ENCODE results near the gene GCDH.
"Not testable (repeated sequence)": the region's sequence is repeated elsewhere in the genome, so short reads cannot be mapped to it uniquely, and the experiment has no call there.

The GCDH gene

DNA sequence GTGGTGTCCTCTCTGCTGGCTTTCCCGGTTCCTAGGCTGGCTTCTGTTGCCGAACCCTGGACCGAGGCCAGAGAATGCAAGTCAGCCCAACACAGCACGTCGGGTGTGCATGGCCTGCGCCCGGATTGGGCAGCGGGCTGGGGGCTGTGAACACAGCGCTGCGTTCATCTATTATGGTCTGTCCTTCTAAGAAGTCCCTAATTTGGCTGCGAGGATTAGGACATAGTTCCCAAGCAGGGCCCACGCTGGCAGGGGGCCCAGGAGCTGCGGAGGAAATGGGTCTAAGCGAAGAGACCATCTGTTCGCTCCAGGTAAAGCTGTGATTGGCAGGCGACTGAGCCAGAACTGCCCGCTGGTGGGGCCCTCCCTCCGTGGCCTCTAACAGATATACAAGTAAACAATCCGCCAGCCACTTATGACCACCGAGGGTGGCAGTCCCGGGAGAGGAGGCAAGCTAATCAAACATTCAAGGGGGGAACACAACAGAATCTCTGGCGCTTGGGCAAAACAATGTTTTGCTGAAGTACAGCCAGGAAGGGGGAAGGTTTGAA is 22.1 kb downstream of the GCDH start:
- no peak for DNase-seq
- no peak overlapping the region for H3K27ac Mint-ChIP-seq
- H3K9me3 Mint-ChIP-seq, result no peaks in the 10 kb centered on the region
- no peak overlapping the region for H3K4me3 Mint-ChIP-seq
- peaks cover 21% of the 10 kb centered on the region for H3K4me1 Mint-ChIP-seq
- H3K27me3 Mint-ChIP-seq, result no peaks in the 10 kb centered on the region
- no peak for ATAC-seq
- no peaks in the 10 kb centered on the region for H3K36me3 Mint-ChIP-seq (ENCODE audit: low read depth)

DNA sequence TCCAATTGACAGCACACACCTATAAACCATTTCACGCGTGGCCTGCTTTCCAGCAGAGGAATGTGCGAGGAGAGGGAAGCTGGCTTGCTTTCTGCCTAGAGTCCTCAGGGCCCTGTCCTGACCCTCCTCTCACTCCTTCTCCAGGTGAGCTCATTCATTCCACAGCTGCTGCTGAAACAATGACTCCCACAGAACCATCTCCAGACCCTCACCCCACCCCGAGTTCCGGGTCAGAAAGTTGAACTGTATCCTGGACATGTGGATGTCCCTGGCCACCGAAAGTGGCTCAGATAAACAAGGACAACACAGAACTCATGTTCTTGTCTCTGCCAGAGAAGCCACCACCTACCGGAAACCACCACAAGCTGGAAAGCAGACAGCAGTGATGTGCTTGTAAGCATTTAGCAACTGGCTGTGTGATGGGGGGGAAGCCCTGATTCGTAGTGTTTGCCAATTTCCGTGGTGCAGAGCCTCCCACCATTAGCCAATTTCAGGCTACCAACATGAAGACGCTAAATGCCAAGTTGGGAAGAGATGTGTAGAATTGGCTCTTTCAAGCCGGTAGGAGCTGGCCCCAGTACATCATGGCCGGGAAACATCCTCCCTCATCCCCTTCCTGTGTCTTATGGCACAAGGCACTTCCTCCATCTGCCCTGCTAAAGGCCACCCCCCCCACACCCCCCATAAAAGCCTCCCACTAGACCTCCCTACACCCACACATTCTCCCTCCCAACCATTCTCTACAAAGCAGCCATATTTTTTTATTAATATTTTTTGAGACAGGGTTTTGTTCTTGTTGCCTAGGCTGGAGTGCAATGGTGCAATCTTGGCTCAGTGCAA is 23.1 kb downstream of the GCDH start:
- ATAC-seq, result peak; percentile 63
- Mint-ChIP-seq H3K36me3 (ENCODE audit: low read depth) (peaks cover under 1% of the 10 kb centered on the region), H3K4me3 (peak overlapping the region; percentile 29), H3K27ac (peak overlapping the region; percentile 83), H3K4me1 (peaks cover 29% of the 10 kb centered on the region), H3K27me3 (peaks cover under 1% of the 10 kb centered on the region), H3K9me3 (no peaks in the 10 kb centered on the region)
- DNase-seq, result peak; percentile 48

DNA sequence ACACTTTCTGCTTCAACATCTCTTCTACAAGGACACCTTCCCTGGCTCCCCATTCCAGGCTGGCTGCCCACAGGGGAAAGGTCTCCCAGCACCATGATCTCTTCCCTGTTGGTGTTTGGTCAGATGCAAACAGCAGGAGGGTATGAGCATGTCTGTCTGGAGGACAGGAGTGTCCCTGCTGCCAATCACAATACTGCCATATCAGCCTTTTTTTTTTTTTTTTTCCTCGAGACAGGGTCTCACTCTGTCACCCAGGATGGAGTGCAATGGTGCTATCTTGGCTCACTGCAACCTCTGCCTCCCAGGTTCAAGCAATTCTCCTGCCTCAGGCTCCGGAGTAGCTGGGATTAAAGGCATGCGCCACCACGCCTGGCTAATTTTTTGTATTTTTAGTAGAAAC is 24.9 kb downstream of the GCDH start:
- DNase-seq; H3K27ac Mint-ChIP-seq; ATAC-seq; H3K36me3 Mint-ChIP-seq (ENCODE audit: low read depth); H3K27me3 Mint-ChIP-seq; H3K9me3 Mint-ChIP-seq; H3K4me3 Mint-ChIP-seq: not testable (repeated sequence)
- peaks cover 36% of the 10 kb centered on the region for H3K4me1 Mint-ChIP-seq

DNA sequence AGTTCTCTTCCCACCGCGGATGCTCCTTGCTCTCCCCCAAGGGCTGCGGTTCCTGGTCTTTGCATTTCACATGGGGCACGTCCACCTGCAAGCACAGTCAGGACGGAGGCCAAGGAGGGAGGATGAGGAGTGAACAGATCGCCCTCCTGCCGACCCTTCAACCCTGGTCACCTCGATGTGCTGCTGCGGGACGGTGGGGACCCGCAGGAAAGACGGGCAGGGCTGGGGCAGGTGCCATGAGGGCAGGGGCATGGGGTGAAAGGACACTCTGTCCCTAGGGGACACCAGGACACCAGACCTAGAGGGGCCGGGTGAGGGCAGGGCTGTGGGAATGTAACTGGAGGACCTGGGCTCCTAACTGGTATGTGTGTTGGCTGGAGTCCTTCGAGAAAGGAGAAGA is 27.3 kb downstream of the GCDH start:
- peak overlapping the region; percentile 63 for H3K4me3 Mint-ChIP-seq
- peaks cover 33% of the 10 kb centered on the region for H3K4me1 Mint-ChIP-seq
- no peaks in the 10 kb centered on the region for H3K9me3 Mint-ChIP-seq
- peaks cover 11% of the 10 kb centered on the region for H3K36me3 Mint-ChIP-seq (ENCODE audit: low read depth)
- H3K27me3 Mint-ChIP-seq, result peaks cover 2% of the 10 kb centered on the region
- ATAC-seq (no peak), DNase-seq (no peak)
- H3K27ac Mint-ChIP-seq, result peak overlapping the region; percentile 91

DNA sequence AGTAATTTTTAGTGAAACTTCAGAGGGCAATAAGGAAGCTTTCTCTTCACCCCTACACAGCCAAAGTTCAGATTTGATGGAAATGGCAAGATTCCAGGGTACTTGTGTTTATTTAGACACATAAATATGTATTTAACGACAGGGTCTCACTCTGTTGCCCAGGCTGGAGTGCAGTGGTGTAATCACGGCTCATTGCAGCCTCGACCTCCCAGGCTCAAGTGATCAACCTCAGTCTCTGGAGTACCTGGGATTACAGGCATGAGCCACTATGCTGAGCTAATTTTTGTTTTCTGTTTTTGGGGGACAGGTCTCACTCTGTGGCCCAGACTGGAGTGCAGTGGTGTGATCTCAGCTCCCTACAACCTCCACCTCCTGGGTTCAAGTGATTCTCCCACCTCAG is 30.1 kb downstream of the GCDH start:
- H3K9me3 Mint-ChIP-seq, result no peaks in the 10 kb centered on the region
- peaks cover 15% of the 10 kb centered on the region for H3K4me1 Mint-ChIP-seq
- peaks cover 32% of the 10 kb centered on the region for H3K36me3 Mint-ChIP-seq (ENCODE audit: low read depth)
- H3K4me3 Mint-ChIP-seq, result no peak overlapping the region
- DNase-seq (no peak), ATAC-seq (no peak)
- H3K27me3 Mint-ChIP-seq, result peaks cover 2% of the 10 kb centered on the region
- peak overlapping the region; percentile 31 for H3K27ac Mint-ChIP-seq

DNA sequence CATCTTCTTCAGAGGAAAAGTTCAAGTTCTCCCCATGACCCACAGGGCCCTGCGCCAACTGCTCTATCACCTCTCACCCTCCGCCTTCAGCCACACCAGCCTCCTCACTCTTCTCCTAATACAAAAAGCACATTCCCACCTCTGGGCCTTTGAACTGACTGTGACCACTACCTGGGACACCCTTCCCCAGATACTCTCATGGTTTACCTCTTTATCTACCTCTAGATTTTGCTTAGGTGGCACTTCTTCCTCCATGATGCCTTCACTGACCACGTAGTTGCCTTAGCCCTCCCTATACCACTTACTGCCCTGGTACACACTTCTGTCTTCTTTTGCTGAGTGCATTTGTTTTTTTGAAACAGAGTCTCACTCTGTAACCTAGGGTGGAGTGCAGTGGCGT is 32.0 kb downstream of the GCDH start:
- H3K4me3 Mint-ChIP-seq, result no peak overlapping the region
- H3K36me3 Mint-ChIP-seq (ENCODE audit: low read depth), result peaks cover 44% of the 10 kb centered on the region
- H3K9me3 Mint-ChIP-seq, result no peaks in the 10 kb centered on the region
- ATAC-seq (no peak), DNase-seq (no peak)
- no peak overlapping the region for H3K27ac Mint-ChIP-seq
- peaks cover 15% of the 10 kb centered on the region for H3K4me1 Mint-ChIP-seq
- peaks cover 2% of the 10 kb centered on the region for H3K27me3 Mint-ChIP-seq

DNA sequence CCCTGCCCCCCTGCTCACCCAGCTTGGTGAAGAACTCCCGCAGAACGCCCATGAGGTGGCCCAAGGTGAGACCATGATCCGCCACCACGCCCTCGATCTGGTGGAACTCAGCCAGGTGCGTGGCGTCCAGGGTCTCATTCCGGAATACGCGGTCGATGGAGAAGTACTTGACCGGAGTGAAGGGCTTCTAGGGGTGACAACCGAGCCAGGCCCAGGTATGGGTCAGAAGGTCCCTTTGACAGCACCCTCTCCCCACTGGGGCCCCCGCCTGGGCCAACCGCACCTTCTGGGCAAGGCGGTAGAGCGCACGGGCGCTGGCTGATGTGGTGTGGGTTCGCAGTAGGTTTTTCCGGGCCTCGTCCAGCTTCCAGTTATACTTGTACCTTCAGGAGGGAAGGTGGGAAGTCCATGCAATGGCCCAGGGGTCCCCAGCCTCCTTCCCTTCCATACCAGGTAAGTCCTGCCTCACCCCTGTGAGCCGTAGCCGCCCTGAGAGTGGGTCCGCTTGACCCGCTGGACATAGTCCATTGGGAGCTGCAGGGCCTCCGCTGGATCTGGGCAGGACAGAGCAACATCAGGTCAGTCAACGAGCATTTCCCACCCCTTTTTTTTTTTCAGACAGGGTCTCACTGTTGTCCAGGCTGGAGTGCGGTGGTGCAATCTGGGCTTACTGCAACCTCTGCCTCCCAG is 33.8 kb downstream of the GCDH start:
- Mint-ChIP-seq H3K36me3 (ENCODE audit: low read depth) (peaks cover 51% of the 10 kb centered on the region), H3K27me3 (no peaks in the 10 kb centered on the region), H3K4me3 (no peak overlapping the region), H3K9me3 (no peaks in the 10 kb centered on the region), H3K27ac (no peak overlapping the region), H3K4me1 (peaks cover 2% of the 10 kb centered on the region)
- no peak for ATAC-seq
- DNase-seq, result no peak

DNA sequence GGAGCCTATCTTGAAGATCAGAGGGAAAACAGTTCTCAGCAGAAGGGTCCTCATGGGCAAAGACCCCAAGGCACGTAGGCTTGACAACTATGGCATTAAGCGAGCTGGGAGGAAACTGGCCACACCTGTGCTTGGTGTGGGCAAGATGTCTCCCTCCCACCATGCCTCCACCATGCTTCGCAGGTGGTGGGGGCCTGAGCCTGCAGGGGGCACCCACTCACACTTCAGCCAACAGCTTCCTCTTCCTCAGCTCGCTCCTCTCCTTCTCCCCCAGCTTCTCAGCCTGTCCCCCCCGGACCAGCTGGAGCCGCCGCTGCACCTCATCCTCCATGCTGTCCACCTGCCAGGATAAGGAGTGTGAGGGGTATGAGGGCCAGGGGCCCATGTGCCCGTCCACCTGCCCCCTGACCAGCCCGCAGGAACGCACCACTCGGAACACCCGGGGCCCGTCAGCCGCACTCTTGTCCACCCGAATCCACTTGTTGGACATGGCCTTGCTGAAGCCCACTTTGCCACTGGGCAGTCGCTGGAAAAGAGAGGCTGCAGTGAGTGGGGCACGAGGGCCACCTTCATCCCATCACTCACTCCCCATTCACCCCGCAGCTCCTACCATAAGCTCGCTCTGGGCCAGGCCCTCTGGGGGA is 39.2 kb downstream of the GCDH start:
- no peak overlapping the region for H3K27ac Mint-ChIP-seq

DNA sequence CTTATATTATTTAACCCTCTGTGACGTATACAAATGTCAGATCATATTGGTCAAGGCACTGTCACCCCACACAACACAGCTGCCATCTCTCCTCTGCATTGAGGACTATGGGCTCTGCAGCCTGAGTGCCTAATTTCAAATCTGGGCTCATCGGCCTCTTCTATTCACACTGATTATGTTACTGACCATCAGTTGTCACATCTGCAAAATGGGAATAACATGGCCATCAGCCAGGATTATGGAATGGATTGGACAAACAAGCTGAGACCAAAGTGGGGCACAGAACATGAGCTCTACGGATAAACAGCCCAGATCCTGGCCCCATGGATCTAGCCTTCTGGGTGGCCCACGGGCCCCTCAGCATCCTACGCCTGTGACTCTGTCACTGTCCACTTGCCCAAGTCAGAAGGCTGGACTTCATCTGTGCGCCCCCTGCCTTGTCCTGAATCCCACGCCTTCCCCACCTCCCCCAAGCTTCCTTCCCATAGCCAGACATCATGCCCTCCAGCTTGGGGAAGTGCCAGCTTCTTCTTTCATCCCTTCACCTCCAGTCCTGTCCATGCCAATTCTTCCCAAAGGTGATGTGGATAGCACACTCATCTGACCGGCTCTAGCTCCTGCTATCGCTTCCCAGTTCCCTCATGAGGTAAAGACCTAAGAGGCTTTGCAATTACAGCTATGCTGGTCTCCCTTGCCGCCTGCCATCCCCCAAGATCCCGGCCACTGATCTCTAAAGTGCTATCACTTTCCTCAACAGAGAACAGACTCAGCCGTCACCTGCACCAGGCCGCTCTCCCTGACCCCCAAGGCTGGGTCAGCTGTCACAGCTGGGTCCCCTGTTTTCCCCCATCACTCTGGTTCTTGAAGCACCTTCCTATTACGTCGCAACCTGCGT is 41.7 kb downstream of the GCDH start:
- Mint-ChIP-seq H3K4me3 (peak overlapping the region; percentile 100), H3K4me1 (peaks cover 34% of the 10 kb centered on the region), H3K27ac (peak overlapping the region; percentile 95), H3K36me3 (ENCODE audit: low read depth) (peaks cover 34% of the 10 kb centered on the region), H3K27me3 (no peaks in the 10 kb centered on the region), H3K9me3 (no peaks in the 10 kb centered on the region)
- ATAC-seq (no peak), DNase-seq (no peak)

More for the DNA sequence above, 39.2 kb downstream of the GCDH start:
- Mint-ChIP-seq H3K27me3 (no peaks in the 10 kb centered on the region), H3K36me3 (ENCODE audit: low read depth) (peaks cover 48% of the 10 kb centered on the region), H3K9me3 (no peaks in the 10 kb centered on the region), H3K4me3 (no peak overlapping the region), H3K4me1 (peaks cover 23% of the 10 kb centered on the region)
- DNase-seq, result no peak
- no peak for ATAC-seq

GRCh38 chr19:12933287-12934072 is 42.5 kb downstream of the GCDH start, which contains the start of gene FARSA:
FARSA (minus strand) TSS chr19:12933711; CDS start chr19:12933696, 15 bp downstream.
- DNase-seq, result peak; percentile 90
- peak within 1 kb of the TSS; percentile 95 for H3K27ac Mint-ChIP-seq
- H3K4me3 Mint-ChIP-seq, result peak within 1 kb of the TSS; percentile 100
- peaks cover 32% of the 10 kb centered on the region for H3K36me3 Mint-ChIP-seq (ENCODE audit: low read depth)
- H3K27me3 Mint-ChIP-seq, result no peaks in the 10 kb centered on the region
- peaks cover 42% of the 10 kb centered on the region for H3K4me1 Mint-ChIP-seq
- ATAC-seq, result peak; percentile 70
- no peaks in the 10 kb centered on the region for H3K9me3 Mint-ChIP-seq

GRCh38 chr19:12935071-12935470 is 44.1 kb downstream of the GCDH start:
- Mint-ChIP-seq H3K27ac (no peak overlapping the region), H3K36me3 (ENCODE audit: low read depth) (peaks cover 39% of the 10 kb centered on the region), H3K4me3 (no peak overlapping the region), H3K27me3 (no peaks in the 10 kb centered on the region), H3K9me3 (no peaks in the 10 kb centered on the region), H3K4me1 (peaks cover 53% of the 10 kb centered on the region)
- DNase-seq, result no peak
- no peak for ATAC-seq

DNA sequence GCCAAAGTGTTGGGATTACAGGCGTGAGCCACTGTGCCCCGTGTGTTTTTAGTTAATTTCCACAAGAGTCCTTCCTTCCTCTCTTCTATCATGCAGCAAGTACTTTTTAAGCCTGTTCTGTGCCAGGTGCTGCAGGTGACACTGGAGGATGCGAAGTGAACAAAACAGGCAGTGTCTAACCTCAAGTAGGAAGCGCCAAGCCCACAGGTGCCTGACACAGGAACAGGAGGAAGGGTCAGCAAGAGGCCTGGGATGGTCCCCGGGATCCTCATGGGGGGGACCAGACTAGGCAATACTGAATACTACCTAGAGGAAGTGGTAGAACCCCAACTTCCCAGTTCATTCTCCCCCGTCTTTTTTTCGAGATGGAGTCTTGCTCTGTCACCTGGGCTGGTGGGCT is 45.6 kb downstream of the GCDH start:
- no peak overlapping the region for H3K4me3 Mint-ChIP-seq
- peaks cover 47% of the 10 kb centered on the region for H3K36me3 Mint-ChIP-seq (ENCODE audit: low read depth)
- H3K27ac Mint-ChIP-seq, result no peak overlapping the region
- no peaks in the 10 kb centered on the region for H3K27me3 Mint-ChIP-seq
- H3K9me3 Mint-ChIP-seq, result no peaks in the 10 kb centered on the region
- DNase-seq (no peak), ATAC-seq (no peak)
- peaks cover 65% of the 10 kb centered on the region for H3K4me1 Mint-ChIP-seq

Data from activated naive CD8-positive, alpha-beta T cell treated with anti-CD3 and anti-CD28 coated beads, Interleukin-2, amount 50 U/mL, for 24 hours (primary cell).